H9 (cell line): ENCODE measurements around the gene KCNJ10. TPM values are rescaled to one million over a fixed set of nuclear protein-coding genes. Genes with fewer than 3 reads are reported as not detected.

Experiments
- DNase-seq: peaks from one replicate; pipeline ENCODE4 v3.0.0-alpha.2; 2017
- H2AFZ ChIP-seq: one replicate; pipeline ENCODE4 v1.6.1; 2013; ENCODE audit warnings: mild to moderate bottlenecking, low read length, control low read depth, moderate library complexity
- H2AK5ac ChIP-seq: 2 replicates; pipeline ENCODE4 v1.6.1; 2013; ENCODE audit warnings: low read length, control low read depth, mixed read lengths; ENCODE audit not compliant: insufficient read length
- H2BK120ac ChIP-seq: one replicate; pipeline ENCODE4 v1.6.1; 2013; ENCODE audit warnings: low read depth, mild to moderate bottlenecking, low read length, control low read depth, inconsistent platforms; ENCODE audit not compliant: poor library complexity, severe bottlenecking
- H2BK12ac ChIP-seq: 2 replicates; pipeline ENCODE4 v1.6.1; 2013; ENCODE audit warnings: low read length, control low read depth, mixed read lengths, low read depth; ENCODE audit not compliant: insufficient read length
- H2BK15ac ChIP-seq: 2 replicates; pipeline ENCODE4 v1.6.1; 2013; ENCODE audit warnings: low read depth, low read length, control low read depth
- H2BK20ac ChIP-seq: one replicate; pipeline ENCODE4 v1.6.1; 2013; ENCODE audit warnings: low read depth, mild to moderate bottlenecking, low read length, control low read depth, inconsistent platforms; ENCODE audit not compliant: poor library complexity, severe bottlenecking
- H2BK5ac ChIP-seq: 2 replicates; pipeline ENCODE4 v1.6.1; 2013; ENCODE audit warnings: low read length, control low read depth, mixed read lengths; ENCODE audit not compliant: insufficient read length
- H3K14ac ChIP-seq: 2 replicates; pipeline ENCODE4 v1.6.1; 2013; ENCODE audit warnings: low read length, control low read depth; ENCODE audit not compliant: insufficient read depth
- H3K18ac ChIP-seq: 2 replicates; pipeline ENCODE4 v1.6.1; 2013; ENCODE audit warnings: low read depth, mild to moderate bottlenecking, mixed read lengths, low read length, control low read depth; ENCODE audit not compliant: insufficient read length
- H3K23ac ChIP-seq: 2 replicates; pipeline ENCODE4 v1.6.1; 2013; ENCODE audit warnings: low read length, control low read depth, mixed read lengths, low read depth; ENCODE audit not compliant: insufficient read length
- H3K23me2 ChIP-seq: 2 replicates; pipeline ENCODE4 v1.6.1; 2013; ENCODE audit warnings: low read depth, mild to moderate bottlenecking, mixed read lengths, low read length, control low read depth; ENCODE audit not compliant: insufficient read length, poor library complexity, severe bottlenecking
- H3K27ac ChIP-seq: 2 replicates; pipeline ENCODE4 v1.5.1; 2013; ENCODE audit warnings: low read length, control low read depth, mixed read lengths, low read depth; ENCODE audit not compliant: insufficient read length
- H3K27me3 ChIP-seq: 2 replicates; pipeline ENCODE4 v1.6.1; 2013; ENCODE audit warnings: low read length, control low read depth, inconsistent platforms; ENCODE audit not compliant: insufficient read depth
- H3K4ac ChIP-seq: 2 replicates; pipeline ENCODE4 v1.6.1; 2013; ENCODE audit warnings: low read depth, mild to moderate bottlenecking, control low read depth, inconsistent platforms, low read length, moderate library complexity
- H3K4me1 ChIP-seq: 2 replicates; pipeline ENCODE4 v1.6.1; 2013; ENCODE audit warnings: low read length, control low read depth, inconsistent platforms; ENCODE audit not compliant: insufficient read depth
- H3K4me2 ChIP-seq: 2 replicates; pipeline ENCODE4 v1.6.1; 2013; ENCODE audit warnings: low read length, control low read depth, mixed read lengths; ENCODE audit not compliant: insufficient read length, insufficient read depth
- H3K56ac ChIP-seq: 2 replicates; pipeline ENCODE4 v1.6.1; 2013; ENCODE audit warnings: low read depth, mild to moderate bottlenecking, mixed read lengths, low read length, control low read depth; ENCODE audit not compliant: insufficient read length
- H3K79me1 ChIP-seq: 2 replicates; pipeline ENCODE4 v1.6.1; 2013; ENCODE audit warnings: low read depth, mild to moderate bottlenecking, moderate library complexity, low read length, control low read depth, inconsistent platforms; ENCODE audit not compliant: insufficient read depth, poor library complexity, severe bottlenecking
- H3K79me2 ChIP-seq: 2 replicates; pipeline ENCODE4 v1.6.1; 2013; ENCODE audit warnings: low read length, control low read depth, inconsistent platforms; ENCODE audit not compliant: insufficient read depth
- H3K9ac ChIP-seq: 2 replicates; pipeline ENCODE4 v1.6.1; 2013; ENCODE audit warnings: low read length, control low read depth, mixed read lengths; ENCODE audit not compliant: insufficient read length; ENCODE audit errors: extremely low read depth
- H3K9me3 ChIP-seq: one replicate; pipeline ENCODE4 v1.6.1; 2013; ENCODE audit warnings: low read depth, low read length, inconsistent platforms; ENCODE audit not compliant: control insufficient read depth
- H3T11ph ChIP-seq: one replicate; pipeline ENCODE4 v1.6.1; 2013; ENCODE audit warnings: mild to moderate bottlenecking, low read length, control low read depth, inconsistent platforms
- H4K20me1 ChIP-seq: one replicate; pipeline ENCODE4 v1.6.1; 2013; ENCODE audit not compliant: control insufficient read depth, insufficient read length, insufficient read depth
- H4K5ac ChIP-seq: 2 replicates; pipeline ENCODE4 v1.6.1; 2013; ENCODE audit warnings: low read depth, mild to moderate bottlenecking, mixed read lengths, low read length, control low read depth; ENCODE audit not compliant: insufficient read length
- H4K8ac ChIP-seq: replicated peaks from 2 replicates; pipeline ENCODE4 v1.6.1; 2013; ENCODE audit warnings: low read length, control low read depth, mixed read lengths, low read depth; ENCODE audit not compliant: insufficient read length
- H4K91ac ChIP-seq: 2 replicates; pipeline ENCODE4 v1.6.1; 2013; ENCODE audit warnings: low read depth, mild to moderate bottlenecking, moderate library complexity, mixed read lengths, low read length, control low read depth; ENCODE audit not compliant: insufficient read length
- H3K27ac Mint-ChIP-seq, 3 experiments: 2 replicates in 2 of 3; 3 replicates in 1 of 3; pipeline ENCODE4 v1.8.0; 2020 to 2021; ENCODE audit warnings: mixed read lengths in 3 of 3, mild to moderate bottlenecking in 1 of 3, moderate library complexity in 1 of 3
- H3K27me3 Mint-ChIP-seq: 2 replicates; pipeline ENCODE4 v1.8.0; 2021; ENCODE audit warnings: low read depth, mild to moderate bottlenecking, moderate library complexity, mixed read lengths
- H3K36me3 Mint-ChIP-seq, 3 experiments: 2 replicates in 2 of 3; 3 replicates in 1 of 3; pipeline ENCODE4 v1.8.0; 2020 to 2021; ENCODE audit warnings: low read depth in 3 of 3, mixed read lengths in 3 of 3; ENCODE audit not compliant: insufficient read depth in 1 of 3
- H3K4me1 Mint-ChIP-seq, 2 experiments: 2 replicates each; pipeline ENCODE4 v1.8.0; 2020; ENCODE audit warnings: mixed read lengths in 2 of 2
- H3K4me3 Mint-ChIP-seq, 2 experiments: 2 replicates in 1 of 2; 3 replicates in 1 of 2; pipeline ENCODE4 v1.8.0; 2020 to 2021; ENCODE audit warnings: mild to moderate bottlenecking in 2 of 2, mixed read lengths in 2 of 2, moderate library complexity in 1 of 2
- H3K9me3 Mint-ChIP-seq, 2 experiments: 2 replicates in 1 of 2; 3 replicates in 1 of 2; pipeline ENCODE4 v1.8.0; 2020; ENCODE audit warnings: mild to moderate bottlenecking in 2 of 2, mixed read lengths in 2 of 2, moderate library complexity in 1 of 2
- WGBS: extraction: QIAGEN DNeasy Blood & Tissue Kit; methylation state at CpG from one replicate; pipeline ENCODE4 v1.1.7; 2013; ENCODE audit warnings: missing lambda C conversion rate, low lambda C conversion rate, mixed read lengths; ENCODE audit not compliant: insufficient read length; ENCODE audit errors: extremely low coverage; 5-methylcytosine and 5-hydroxymethylcytosine counted together
- total RNA-seq: library from RNA; stranded (reverse); gene quantifications from 2 replicates; pipeline ENCODE4 v1.2.1, GENCODE V29; 2021
- TF ChIP-seq, protein P1 (sequence below): fragments of 200-600 bp; sonication (generic); conservative IDR thresholded peaks from 3 replicates; pipeline ENCODE4 v1.8.0; 2021; ENCODE audit warnings: antibody characterized with exemption, mild to moderate bottlenecking

KCNJ10 gene
- total RNA-seq, 1 experiment from 2014 or later = 0.44 TPM

DNA sequence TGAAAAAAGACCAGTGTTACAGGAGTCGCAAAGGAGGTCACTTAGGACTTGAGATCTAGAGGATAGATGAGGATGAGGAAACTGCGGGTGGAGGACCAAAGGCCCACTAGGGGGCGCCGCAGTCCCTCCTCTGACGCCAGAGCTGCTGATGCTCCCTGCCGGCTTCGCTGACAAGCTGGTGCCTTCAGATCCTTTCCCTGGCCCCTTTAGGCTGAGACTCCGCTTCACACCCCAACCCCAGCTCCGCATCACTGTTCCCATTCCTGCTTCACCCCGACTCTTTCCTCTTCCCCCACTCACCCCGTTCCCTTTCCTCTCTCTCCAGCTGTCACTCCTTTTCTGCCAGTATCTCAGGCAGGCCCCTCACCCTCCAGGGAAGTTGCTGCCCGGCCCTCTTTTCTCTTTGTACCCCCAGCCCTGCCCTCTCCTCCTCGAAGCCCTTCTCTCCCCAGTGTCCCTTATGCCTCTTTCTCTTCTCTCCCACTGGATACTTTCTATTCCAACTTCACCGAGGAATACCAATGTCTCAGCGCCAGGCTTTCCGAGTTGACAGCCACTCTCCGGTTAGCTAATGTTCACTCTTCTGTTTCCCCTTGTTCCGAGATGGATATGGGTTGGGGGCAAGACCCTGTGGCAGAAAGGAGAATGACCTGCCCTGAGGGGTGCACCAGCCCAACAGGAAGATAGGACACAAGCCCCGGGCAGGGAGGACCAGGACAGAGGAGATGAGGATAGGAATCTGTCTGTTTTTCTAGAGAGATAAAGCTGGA is 15.9 kb upstream of the KCNJ10 start:
- peaks cover 3% of the 10 kb centered on the region; the same call in 1 of the 2 replicates for H3K27me3 ChIP-seq
- WGBS = no CpG with 5 or more reads among the region's 19 CpGs
- peaks cover 9 to 24% (median 10%) of the 10 kb centered on the region in 3 experiments; a peak in 6 of 7 replicates for H3K36me3 Mint-ChIP-seq

More for the DNA sequence above, 15.9 kb upstream of the KCNJ10 start:
- Histone ChIP-seq H3K23ac (no peak overlapping the region), H4K20me1 (no peaks in the 10 kb centered on the region), H4K8ac (no peak overlapping the region), H3K79me2 (no peaks in the 10 kb centered on the region), H2BK120ac (no peak overlapping the region), H2BK12ac (no peak overlapping the region), H3T11ph (no peak overlapping the region), H2BK20ac (no peak overlapping the region), H2BK15ac (no peak overlapping the region), H3K27ac (no peak overlapping the region), H3K4me2 (no peak overlapping the region), H2AFZ (no peak overlapping the region), H3K56ac (no peak overlapping the region), H3K9me3 (no peaks in the 10 kb centered on the region), H3K14ac (no peak overlapping the region), H4K5ac (no peak overlapping the region), H4K91ac (no peak overlapping the region), H3K4me1 (no peaks in the 10 kb centered on the region; the same call in 1 of the 2 replicates), H3K18ac (no peak overlapping the region), H3K9ac (no peak overlapping the region), H3K4ac (no peak overlapping the region), H2BK5ac (no peak overlapping the region), H2AK5ac (no peak overlapping the region), H3K23me2 (no peaks in the 10 kb centered on the region), H3K79me1 (no peaks in the 10 kb centered on the region)
- TF ChIP-seq, protein P1, sequence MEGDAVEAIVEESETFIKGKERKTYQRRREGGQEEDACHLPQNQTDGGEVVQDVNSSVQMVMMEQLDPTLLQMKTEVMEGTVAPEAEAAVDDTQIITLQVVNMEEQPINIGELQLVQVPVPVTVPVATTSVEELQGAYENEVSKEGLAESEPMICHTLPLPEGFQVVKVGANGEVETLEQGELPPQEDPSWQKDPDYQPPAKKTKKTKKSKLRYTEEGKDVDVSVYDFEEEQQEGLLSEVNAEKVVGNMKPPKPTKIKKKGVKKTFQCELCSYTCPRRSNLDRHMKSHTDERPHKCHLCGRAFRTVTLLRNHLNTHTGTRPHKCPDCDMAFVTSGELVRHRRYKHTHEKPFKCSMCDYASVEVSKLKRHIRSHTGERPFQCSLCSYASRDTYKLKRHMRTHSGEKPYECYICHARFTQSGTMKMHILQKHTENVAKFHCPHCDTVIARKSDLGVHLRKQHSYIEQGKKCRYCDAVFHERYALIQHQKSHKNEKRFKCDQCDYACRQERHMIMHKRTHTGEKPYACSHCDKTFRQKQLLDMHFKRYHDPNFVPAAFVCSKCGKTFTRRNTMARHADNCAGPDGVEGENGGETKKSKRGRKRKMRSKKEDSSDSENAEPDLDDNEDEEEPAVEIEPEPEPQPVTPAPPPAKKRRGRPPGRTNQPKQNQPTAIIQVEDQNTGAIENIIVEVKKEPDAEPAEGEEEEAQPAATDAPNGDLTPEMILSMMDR = peak; percentile 96
- Mint-ChIP-seq H3K27ac (no peak overlapping the region; a peak in 2 of 7 replicates), H3K4me1 (peaks cover 9 to 10% of the 10 kb centered on the region in 2 experiments), H3K27me3 (peaks cover 52% of the 10 kb centered on the region), H3K4me3 (no peak overlapping the region; a peak in 1 of 5 replicates), H3K9me3 (no peaks in the 10 kb centered on the region; a peak in 1 of 5 replicates)
- peak; percentile 93 for DNase-seq
